Embryonic facial prominence (tissue), 1 donor: ENCODE results near the gene FCHO2.

Experiments used
- DNase-seq: peaks from one replicate; pipeline ENCODE4 v3.0.0-alpha.2; 2016; ENCODE audit errors: extremely low spot score

Gene FCHO2

GRCh38 chr5:73111536-73111935, 155.7 kb downstream of the FCHO2 start:
- DNase-seq: no peak

DNA sequence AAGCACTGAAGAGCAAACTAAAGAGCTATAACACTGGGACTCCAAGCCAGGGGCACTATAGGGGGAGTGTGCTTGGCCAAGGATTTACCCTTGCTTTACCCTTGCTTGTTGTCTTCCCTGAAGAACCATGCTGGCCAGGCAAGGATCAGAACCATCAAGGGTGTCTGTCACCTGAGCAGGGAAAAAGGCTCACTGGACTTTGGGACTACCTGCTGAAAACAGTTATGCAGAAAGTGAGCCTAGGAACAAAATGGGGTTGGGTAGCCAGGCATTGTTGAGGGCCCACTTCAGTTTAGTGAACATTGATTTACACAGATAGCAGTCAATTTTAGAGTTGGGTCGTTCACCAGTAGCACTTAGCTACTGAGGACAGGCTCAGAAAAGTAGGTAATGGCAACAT, 156.5 kb downstream of the FCHO2 start:
- no peak for DNase-seq

DNA sequence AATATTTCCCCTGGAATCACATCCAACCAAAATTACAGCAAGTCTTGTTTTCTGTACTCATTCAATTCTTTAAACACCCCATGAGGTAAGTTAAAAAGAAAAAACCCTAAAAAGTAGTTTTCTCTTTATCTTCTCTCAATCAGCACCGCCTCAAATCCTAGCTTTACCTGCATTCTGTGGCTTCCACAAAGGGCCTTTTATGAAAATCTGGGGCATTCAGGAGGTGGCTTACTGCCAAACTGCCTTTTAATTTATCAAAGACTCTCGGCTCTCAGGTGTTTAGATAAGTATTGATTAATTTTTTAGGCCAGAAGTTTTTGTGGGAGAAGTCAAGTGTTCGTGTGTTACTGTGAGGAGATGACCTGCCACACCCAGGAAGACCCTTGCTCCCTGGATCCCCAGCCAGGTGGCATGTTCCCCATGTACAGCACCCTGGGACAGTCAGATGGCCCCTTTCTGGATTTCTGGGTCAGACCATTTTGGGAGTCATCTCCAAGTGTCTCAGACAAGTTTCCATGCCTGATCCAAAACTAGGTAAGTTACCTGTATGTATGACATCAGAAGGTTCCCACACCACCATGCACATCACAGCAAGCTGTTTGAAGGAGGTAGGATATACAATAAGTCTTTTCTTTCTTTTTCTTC, 158.3 kb downstream of the FCHO2 start:
- DNase-seq: no peak

- DNase-seq: no peak
Observed at GRCh38 chr5:73115399-73116051, 159.7 kb downstream of the FCHO2 start.

DNA sequence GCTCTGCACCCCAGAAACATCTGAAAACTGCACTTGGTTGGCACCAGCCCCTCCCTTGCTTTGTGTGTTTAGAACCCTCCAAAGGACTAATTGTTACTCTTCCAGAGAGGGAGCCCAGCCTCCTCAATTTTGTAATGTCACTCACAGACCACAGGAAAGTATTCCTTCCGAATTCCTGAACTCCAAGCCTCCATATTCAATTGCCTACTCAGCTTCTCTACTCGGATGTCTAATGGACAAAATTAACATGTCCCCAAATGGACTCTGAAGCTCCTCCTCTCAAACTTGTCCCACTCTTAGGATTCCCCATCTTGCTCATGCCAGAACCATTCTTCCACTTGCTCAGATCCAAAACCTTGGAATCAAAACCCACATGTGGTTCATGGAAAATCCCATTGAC, 160.7 kb downstream of the FCHO2 start:
- no peak for DNase-seq

DNA sequence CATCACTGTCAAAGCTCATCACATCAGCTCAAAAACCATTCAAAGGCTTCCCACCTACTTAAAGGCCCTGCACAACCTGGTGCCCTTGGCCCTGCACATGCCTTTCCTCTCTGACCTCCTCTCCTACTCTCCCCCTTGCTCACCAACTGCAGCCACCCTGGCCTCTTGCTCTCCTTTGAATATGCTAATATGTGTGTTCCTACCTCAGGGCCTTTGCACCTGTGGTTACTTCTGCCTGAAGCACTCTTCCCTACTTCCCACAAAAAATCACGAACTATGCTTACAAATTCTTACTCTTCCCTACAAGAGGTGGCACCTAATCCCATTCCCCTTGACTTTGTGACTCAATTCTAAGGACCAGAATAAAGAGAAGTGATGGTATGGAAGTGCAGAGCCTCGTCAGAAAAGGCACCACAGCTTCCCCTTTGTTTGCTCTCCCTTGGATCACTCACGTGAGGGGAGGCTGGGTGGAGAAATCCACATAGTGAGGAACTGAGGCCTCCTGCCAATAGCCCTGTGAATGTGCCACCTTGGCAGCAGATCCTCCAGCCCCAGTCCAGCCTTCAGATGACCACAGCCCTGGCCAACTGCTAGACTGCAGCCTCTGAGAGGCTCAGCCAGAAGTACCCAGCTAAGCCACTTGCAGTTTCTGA, 161.4 kb downstream of the FCHO2 start:
- no peak for DNase-seq

GRCh38 chr5:73118391-73118973, 162.6 kb downstream of the FCHO2 start:
- no peak for DNase-seq

- DNase-seq: no peak
Observed at GRCh38 chr5:73119451-73120157, 163.8 kb downstream of the FCHO2 start.

GRCh38 chr5:73120222-73121118, 164.6 kb downstream of the FCHO2 start, which contains the start of gene TMEM171:
TSS of gene TMEM171 (plus strand) at chr5:73120575. CDS start at chr5:73123374, 2,799 bp downstream.
- no peak for DNase-seq

DNA sequence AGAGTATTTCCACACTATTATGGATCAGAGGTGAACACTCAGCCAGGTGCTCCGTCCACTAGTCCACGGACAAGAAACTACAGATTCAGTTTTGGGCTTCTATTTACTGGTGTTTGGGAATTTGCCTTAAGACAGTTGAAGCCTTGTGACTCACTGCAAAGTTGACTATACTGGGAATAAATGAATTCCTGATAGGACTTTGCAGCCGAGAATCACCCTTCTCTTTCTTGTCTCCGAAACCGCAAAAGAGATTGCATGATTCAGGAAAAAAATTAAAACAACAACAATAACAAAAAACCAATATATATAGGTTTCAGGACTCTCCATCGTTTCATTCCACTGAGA, 165.2 kb downstream of the FCHO2 start:
- no peak for DNase-seq

- no peak for DNase-seq
Observed at GRCh38 chr5:73122875-73123810, 167.3 kb downstream of the FCHO2 start.

DNA sequence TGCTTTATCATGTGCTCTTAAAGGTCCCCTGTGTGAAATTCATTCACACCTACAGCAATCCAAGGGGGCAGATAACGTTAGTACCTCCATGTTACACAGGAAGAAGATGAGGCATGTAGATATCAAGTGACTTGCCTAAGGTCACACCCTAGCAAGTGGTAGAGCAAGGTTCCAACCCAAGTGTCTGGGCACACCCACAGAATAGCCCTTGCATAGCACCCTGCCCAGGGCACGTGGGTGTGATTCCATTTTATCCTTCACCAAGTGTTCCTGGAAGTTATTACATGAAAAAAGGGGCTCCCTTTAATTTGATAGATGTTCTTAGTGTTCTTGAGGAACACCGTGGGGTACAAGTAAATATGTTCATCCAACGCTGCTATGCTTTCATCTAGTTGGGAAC, 169.4 kb downstream of the FCHO2 start:
- no peak for DNase-seq

GRCh38 chr5:73126381-73126780, 170.5 kb downstream of the FCHO2 start:
- no peak for DNase-seq

- DNase-seq: no peak
Observed at GRCh38 chr5:73126957-73127356, 171.1 kb downstream of the FCHO2 start.

- no peak for DNase-seq
Observed at GRCh38 chr5:73129143-73129542, 173.3 kb downstream of the FCHO2 start.

GRCh38 chr5:73130811-73131210, 175.0 kb downstream of the FCHO2 start:
- no peak for DNase-seq

GRCh38 chr5:73131711-73132425, 176.0 kb downstream of the FCHO2 start:
- DNase-seq: no peak

GRCh38 chr5:73132759-73133158, 176.9 kb downstream of the FCHO2 start:
- no peak for DNase-seq

DNA sequence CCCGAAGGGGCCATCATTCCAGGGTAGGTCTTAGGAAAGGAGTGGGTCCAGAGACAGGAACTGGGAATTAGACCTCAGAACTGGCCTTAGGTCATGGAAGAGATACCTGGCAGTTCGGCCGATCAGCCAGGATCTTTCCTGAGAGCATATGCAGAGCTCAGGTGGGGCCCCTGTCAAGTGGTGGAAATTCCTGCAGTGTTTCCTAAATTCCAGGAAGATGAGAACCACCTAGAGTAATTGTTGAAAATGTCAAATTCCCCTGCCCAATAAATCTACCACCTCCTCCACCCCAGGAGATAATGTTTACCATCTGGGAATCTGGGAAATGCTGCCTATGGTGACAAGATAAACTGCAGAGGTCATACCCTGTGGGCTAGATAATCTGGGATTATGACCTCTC, 179.2 kb downstream of the FCHO2 start:
- DNase-seq: no peak
